Stimulated activated CD4-positive, alpha-beta T cell treated with anti-CD3 and anti-CD28 coated beads, Interleukin-4, amount 100 ng/mL, for 24 hours (primary cell): ENCODE measurements around the gene ARID1B.
"Not testable (repeated sequence)": the region's sequence is repeated elsewhere in the genome, so short reads cannot be mapped to it uniquely, and the experiment has no call there.

Experiments
- DNase-seq: peaks from one replicate; pipeline ENCODE4 v3.0.0-alpha.2; 2020

ARID1B gene

GRCh38 chr6:157145656-157146285, 368.6 kb downstream of the ARID1B start:
- no peak for DNase-seq

- not testable (repeated sequence) for DNase-seq
Measured at GRCh38 chr6:157147054-157148026, 370.2 kb downstream of the ARID1B start.

- no peak for DNase-seq
Measured at GRCh38 chr6:157148391-157149323, 371.5 kb downstream of the ARID1B start.

- no peak for DNase-seq
Measured at GRCh38 chr6:157150076-157150475, 372.9 kb downstream of the ARID1B start.

DNA sequence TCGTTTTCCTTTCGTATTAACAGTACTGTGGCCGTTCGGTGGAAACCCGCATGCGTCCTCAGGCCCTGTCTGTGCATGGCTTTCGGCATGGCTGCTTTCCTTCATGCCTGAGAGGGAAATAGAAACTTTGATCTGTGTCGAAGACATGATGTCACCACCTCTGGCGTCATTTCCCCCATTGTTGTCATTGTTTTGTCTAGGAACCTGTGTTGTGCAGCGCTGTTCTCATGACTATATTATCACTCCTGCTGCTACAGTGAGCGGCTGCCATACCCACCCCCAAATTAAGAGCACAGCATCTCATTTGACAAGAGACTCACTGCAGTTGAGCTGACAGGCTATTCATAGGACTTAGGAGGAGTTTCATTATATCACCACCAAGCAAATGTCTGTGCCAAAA, 373.9 kb downstream of the ARID1B start:
- DNase-seq = no peak

DNA sequence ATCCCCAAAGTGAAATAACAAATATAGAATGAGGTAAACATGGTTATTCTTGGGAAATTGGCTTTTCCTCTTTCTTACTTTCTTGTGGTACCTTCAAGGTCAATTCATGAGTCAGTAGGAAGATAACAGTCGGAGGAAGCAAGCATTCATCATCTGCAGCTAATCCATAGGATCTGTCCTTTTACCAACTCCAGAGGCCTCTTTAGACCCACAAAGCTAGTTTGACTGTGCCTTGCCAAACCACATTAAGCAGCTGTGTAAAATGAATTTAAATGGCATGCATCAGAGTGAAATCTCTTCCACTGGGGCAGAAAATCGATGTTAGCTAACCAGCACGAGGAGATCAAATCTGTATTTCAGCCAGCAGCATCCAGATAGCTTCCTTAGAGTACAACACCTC, 374.8 kb downstream of the ARID1B start:
- DNase-seq = no peak

- no peak for DNase-seq
Measured at GRCh38 chr6:157152556-157152955, 375.4 kb downstream of the ARID1B start.

- no peak for DNase-seq
Measured at GRCh38 chr6:157155804-157156203, 378.6 kb downstream of the ARID1B start.

DNA sequence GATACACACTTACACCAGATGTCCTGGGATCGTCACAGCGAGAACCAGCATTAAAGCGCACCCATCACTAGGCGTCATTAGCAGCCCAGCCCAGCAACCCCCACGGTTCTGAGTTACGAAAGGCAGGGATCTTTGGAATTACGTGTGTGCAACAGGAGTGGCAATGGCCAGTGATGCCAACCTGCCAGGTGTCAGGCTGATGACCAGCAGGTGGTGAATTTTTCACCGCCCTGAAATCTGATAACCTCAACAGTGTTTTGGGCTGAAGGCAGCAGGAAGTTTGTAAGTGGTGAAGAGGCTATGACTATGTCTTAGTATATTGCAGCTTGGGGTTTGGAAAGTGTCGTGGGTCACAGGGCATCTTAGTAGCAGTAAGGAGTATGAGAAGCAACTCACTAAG, 380.1 kb downstream of the ARID1B start:
- DNase-seq = no peak

DNA sequence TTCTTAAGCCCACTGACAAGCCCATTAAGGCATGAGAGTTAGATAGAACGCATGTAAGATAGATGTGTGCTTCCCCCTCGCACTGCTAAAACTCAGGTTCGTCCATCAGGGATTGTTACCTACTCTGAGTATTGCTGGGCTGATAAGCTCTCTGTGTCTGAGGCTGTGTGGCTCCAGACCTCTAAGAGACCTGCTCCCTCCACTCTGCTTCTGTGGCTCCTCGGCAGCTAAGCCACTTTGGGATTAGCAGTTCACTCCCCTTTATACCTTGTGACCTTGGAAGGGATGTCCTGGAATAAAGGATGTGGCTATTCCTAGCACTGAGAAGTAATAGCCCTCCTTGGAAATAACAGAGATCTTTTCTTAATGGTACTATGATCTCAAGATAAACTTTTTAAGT, 381.3 kb downstream of the ARID1B start:
- DNase-seq = no peak

GRCh38 chr6:157158897-157159296, 381.7 kb downstream of the ARID1B start:
- DNase-seq = no peak

DNA sequence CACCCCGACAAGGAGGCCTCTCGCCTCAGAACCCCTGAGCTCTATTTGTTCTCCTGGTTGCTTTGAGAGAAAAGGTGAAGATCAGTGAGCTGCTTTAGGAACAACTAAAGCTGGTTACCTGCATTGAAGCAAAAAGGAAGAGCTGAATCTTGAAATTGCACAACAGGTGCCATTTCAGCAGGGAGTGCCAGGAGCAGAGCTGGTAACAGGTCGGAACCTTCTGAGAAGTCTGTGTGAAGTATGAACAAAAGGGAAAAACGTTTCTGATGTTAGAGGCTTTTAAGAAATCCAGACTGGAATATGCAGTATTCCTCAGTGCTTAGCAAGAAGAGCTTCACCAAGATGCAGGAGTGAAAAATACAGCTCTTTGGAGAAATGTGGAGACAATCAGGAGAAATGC, 382.2 kb downstream of the ARID1B start:
- DNase-seq = no peak

DNA sequence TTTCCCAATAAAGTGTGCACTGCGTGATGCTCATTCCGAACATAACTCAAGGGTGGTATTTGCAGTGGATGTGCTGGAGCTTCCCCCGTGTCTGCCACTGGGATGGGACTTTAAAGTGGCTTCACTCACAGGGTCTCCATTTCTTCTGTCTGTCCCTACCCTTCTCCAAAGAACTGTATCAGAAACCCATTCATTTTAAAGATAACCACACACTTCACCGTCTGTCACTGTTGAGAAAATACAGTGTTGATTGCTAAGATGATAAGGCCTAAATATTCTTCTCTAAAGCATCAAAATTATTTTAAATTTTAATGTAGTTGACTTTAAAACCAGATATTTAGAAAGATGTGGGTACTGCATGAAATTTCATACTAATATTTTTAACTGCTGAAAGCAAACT, 384.7 kb downstream of the ARID1B start:
- DNase-seq = no peak

GRCh38 chr6:157162766-157163433, 385.7 kb downstream of the ARID1B start:
- no peak for DNase-seq

GRCh38 chr6:157163434-157164159, 386.4 kb downstream of the ARID1B start:
- no peak for DNase-seq

GRCh38 chr6:157164972-157165371, 387.8 kb downstream of the ARID1B start:
- no peak for DNase-seq

- no peak for DNase-seq
Measured at GRCh38 chr6:157166784-157167183, 389.6 kb downstream of the ARID1B start.

DNA sequence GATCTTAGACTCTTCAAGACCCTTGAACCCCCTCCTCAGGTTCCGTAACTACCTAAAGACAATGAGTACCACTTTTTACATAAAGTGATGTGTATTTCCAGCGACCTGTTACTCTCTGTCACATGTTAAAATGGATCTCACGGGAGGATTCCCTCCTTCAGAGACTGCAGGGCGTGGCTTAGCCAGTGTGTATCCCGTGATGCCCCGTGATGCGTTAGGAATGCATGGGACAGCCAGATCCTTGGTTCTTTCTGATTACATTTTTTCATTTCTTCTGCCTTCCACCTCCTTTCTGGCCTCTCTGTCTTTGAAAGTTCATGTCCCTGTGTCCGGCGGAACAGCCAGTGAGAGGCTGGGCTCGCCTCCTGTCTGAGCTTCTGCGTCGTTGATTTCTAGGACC, 390.7 kb downstream of the ARID1B start:
- no peak for DNase-seq

DNA sequence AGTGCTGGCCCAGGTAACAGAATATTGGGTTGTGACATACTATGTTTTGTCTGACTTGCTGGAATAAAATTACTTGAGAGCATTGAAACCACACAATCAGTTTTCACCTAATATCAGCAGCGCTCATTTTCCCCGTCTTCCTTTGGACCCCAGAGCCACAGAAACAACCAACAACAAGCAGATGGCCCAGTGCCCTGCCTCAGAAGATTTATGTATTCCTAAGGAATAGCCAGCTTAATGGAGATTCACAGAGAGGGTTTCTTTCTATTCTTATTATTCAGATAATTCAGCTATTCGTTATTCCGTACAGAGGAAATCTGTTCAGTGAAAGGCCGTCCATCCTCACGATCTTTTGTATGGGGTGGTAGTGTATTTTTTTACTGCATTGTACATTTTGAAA, 391.3 kb downstream of the ARID1B start:
- no peak for DNase-seq

DNA sequence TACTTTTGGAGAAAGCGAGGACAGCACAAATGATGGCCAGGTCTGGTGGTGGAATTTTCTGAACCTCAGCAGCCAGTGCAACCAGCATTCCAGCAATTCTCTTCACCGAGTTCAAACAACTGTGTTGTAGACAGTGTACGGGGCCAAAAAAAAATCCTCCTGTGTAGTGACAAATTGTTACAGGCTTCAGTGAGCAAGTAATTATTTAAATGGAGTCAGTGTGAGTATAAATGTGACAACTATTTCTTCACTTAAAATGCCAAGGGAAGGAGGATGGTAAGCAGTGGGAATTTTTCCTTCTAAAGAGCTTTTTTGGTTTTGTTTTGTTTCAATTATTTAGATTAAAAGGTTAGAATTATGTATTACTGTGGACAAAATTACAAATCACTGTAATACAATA, 392.0 kb downstream of the ARID1B start:
- no peak for DNase-seq

DNA sequence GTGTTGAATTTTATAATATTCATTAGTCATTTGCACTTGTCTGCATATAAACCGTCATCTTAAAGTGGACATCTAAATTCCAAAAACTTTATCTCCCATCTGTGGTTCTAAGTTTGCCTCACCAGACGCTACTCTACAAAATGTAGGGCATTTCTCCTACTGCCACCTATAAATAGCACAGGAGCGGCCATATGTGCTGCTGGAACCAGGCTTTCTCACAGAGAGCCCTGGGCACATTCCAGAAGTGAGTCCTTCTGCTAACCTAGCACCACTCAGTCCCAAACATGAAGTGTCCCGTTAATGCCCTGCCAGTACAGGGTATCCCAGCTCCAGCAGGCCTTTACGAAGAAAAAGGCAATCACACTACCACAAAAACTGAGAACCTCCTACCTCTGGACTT, 392.5 kb downstream of the ARID1B start:
- DNase-seq = no peak

GRCh38 chr6:157170535-157170934, 393.4 kb downstream of the ARID1B start:
- DNase-seq = no peak
